Testis (tissue), 3 donors: Measurements from ENCODE around the gene CNOT8. TPM values are rescaled to one million over a fixed set of nuclear protein-coding genes. Genes with fewer than 3 reads are reported as not detected.

ENCODE experiments used
- DNase-seq: peaks from one replicate; pipeline ENCODE4 v3.0.0-alpha.2; 2019
- H3K27ac ChIP-seq, 2 donors: fragments of 200-600 bp; sonication (generic); one replicate each; pipeline ENCODE4 v1.5.1; 2019
- H3K27me3 ChIP-seq: fragments of 200-600 bp; sonication (generic); one replicate; pipeline ENCODE4 v1.5.1; 2019
- H3K36me3 ChIP-seq: fragments of 200-600 bp; sonication (generic); one replicate; pipeline ENCODE4 v1.5.1; 2017; ENCODE audit warnings: low read depth; ENCODE audit errors: missing control alignments
- H3K4me1 ChIP-seq: fragments of 200-600 bp; sonication (generic); one replicate; pipeline ENCODE4 v1.5.1; 2019
- H3K4me3 ChIP-seq, 2 donors: fragments of 200-600 bp; sonication (generic); one replicate each; pipeline ENCODE4 v1.5.1; 2017 to 2019
- H3K9me3 ChIP-seq: fragments of 200-600 bp; sonication (generic); one replicate; pipeline ENCODE4 v1.5.1; 2017
- CTCF ChIP-seq, 3 experiments: fragments of 450-650 bp in 2 of 3; fragments of 200-600 bp in 1 of 3; sonication (generic) in 1 of 3; IDR thresholded peaks; one replicate each; pipeline ENCODE4 v1.5.1; 2016 to 2019; ENCODE audit warnings: antibody characterized with exemption in 3 of 3, mild to moderate bottlenecking in 2 of 3, moderate library complexity in 1 of 3
- POLR2A ChIP-seq: fragments of 450-650 bp; IDR thresholded peaks from one replicate; pipeline ENCODE4 v1.6.1; 2017; ENCODE audit warnings: antibody characterized with exemption, mild to moderate bottlenecking, moderate library complexity
- whole genome bisulfite sequencing, 2 donors: methylation state at CpG; one replicate each; pipeline ENCODE4 v1.1.5; 2018; 5-methylcytosine and 5-hydroxymethylcytosine counted together
- intact Hi-C: fragments of 100-400 bp; cut with DNase I; formaldehyde crosslinking; loops from one replicate; pipeline ENCODE4 v1.15.1; 2023; ENCODE audit warnings: low total_unique reads
- polyA plus RNA-seq: library from polyadenylated mRNA; stranded (reverse); fragments of 350-450 nt; fragmentation: Illumina TruSeq; extraction: RNeasy Lipid Tissue Mini Kit (QIAGEN cat#74804); gene quantifications from one replicate; pipeline ENCODE4 v1.2.3, GENCODE V29; 2014; ENCODE audit warnings: low read depth, low replicate concordance; ENCODE audit not compliant: insufficient read depth
- total RNA-seq, 2 donors: library from RNA; depleted of rRNA; stranded (reverse); fragments of >200 nt; gene quantifications; one replicate each; pipeline ENCODE4 v1.2.3, GENCODE V29; 2016

Gene CNOT8
- total and polyA plus RNA-seq, 3 donors from 2014 or later, result 67.6 to 106 (median 103) TPM

- peaks cover 28% of the 10 kb centered on the region for H3K4me1 ChIP-seq
- 1% methylated on average over 59 of the region's 59 CpGs; no CpG with 5 or more reads in 1 of the 2 donors for WGBS, 2 donors
- intact Hi-C loops, result loop anchor here (5.0 kb wide), 1 partner anchor 100 kb away; the partner anchor contains the start of gene LARP1
These were observed 714 bp upstream of the CNOT8 start for GRCh38 chr5:154857530-154858296.

GRCh38 chr5:154858972-154859871 is 795 bp downstream of the CNOT8 start:
- H3K9me3 ChIP-seq, result no peaks in the 10 kb centered on the region
- TF ChIP-seq CTCF (IDR thresholded peaks at IDR 0.05), result no peak
- TF ChIP-seq POLR2A, result no peak
- WGBS, 2 donors, result 1% methylated on average over 26 of the region's 26 CpGs
- intact Hi-C loops, result loop anchor here (5.0 kb wide), 1 partner anchor 102 kb away; the partner anchor contains the start of gene LARP1
- no peak for DNase-seq
- no peaks in the 10 kb centered on the region for H3K27me3 ChIP-seq
- H3K36me3 ChIP-seq, result no peaks in the 10 kb centered on the region
- H3K4me1 ChIP-seq, result peaks cover 33% of the 10 kb centered on the region
- H3K27ac ChIP-seq, result peak overlapping the region; percentile 93 to 100
- H3K4me3 ChIP-seq, result peak overlapping the region; percentile 92 to 94

More at GRCh38 chr5:154857530-154858296, 714 bp upstream of the CNOT8 start:
- no peaks in the 10 kb centered on the region for H3K36me3 ChIP-seq
- no peaks in the 10 kb centered on the region for H3K27me3 ChIP-seq
- no peaks in the 10 kb centered on the region for H3K9me3 ChIP-seq
- peak overlapping the region; percentile 92 to 94 for H3K4me3 ChIP-seq
- DNase-seq, result peak; percentile 98
- H3K27ac ChIP-seq, result peak overlapping the region; percentile 93 to 100
- TF ChIP-seq POLR2A, result peak; percentile 3
- TF ChIP-seq CTCF (IDR thresholded peaks at IDR 0.05), result no peak

GRCh38 chr5:154860123-154860522 is 1.7 kb downstream of the CNOT8 start:
- peak; percentile 70 for DNase-seq
- peak overlapping the region; percentile 92 to 94 for H3K4me3 ChIP-seq
- no peaks in the 10 kb centered on the region for H3K36me3 ChIP-seq
- WGBS, 2 donors, result 6 to 9% methylated on average over 5 of the region's 5 CpGs
- peak overlapping the region; percentile 93 to 100 for H3K27ac ChIP-seq
- peaks cover 33% of the 10 kb centered on the region for H3K4me1 ChIP-seq
- intact Hi-C loops, result no loop called here
- H3K27me3 ChIP-seq, result no peaks in the 10 kb centered on the region
- TF ChIP-seq CTCF (IDR thresholded peaks at IDR 0.05), result no peak
- H3K9me3 ChIP-seq, result no peaks in the 10 kb centered on the region

- H3K36me3 ChIP-seq, result no peaks in the 10 kb centered on the region
- 28 to 38% methylated on average over 4 of the region's 4 CpGs for WGBS, 2 donors
- no peaks in the 10 kb centered on the region for H3K27me3 ChIP-seq
- H3K27ac ChIP-seq, result peak overlapping the region; percentile 93 to 100
- TF ChIP-seq POLR2A (no peak), CTCF (IDR thresholded peaks at IDR 0.05) (no peak)
- peak overlapping the region in 1 of 2 donors; percentile 92 for H3K4me3 ChIP-seq
- intact Hi-C loops, result no loop called here
- DNase-seq, result no peak
- peaks cover 37% of the 10 kb centered on the region for H3K4me1 ChIP-seq
- H3K9me3 ChIP-seq, result no peaks in the 10 kb centered on the region
These were observed 2.3 kb downstream of the CNOT8 start for GRCh38 chr5:154860765-154861164.
